RWPE2 (cell line): ENCODE measurements around the gene IGFN1.

Experiments
- ATAC-seq: fragments of 200-7000 bp; cut with Tn5 transposase; 3 replicates; pipeline ENCODE4 v1.9.1; 2021; ENCODE audit warnings: low read depth
- DNase-seq: peaks from one replicate; pipeline ENCODE4 v3.0.0-alpha.2; 2020; ENCODE audit warnings: low spot score
- H3K27ac ChIP-seq: fragments of 450-650 bp; 2 replicates; pipeline ENCODE4 v1.5.1; 2017; ENCODE audit warnings: mild to moderate bottlenecking; ENCODE audit not compliant: poor library complexity, severe bottlenecking
- H3K27me3 ChIP-seq: fragments of 250-450 bp; sonication (Bioruptor Pico); 2 replicates; pipeline ENCODE4 v1.5.1; 2021; ENCODE audit warnings: mild to moderate bottlenecking, moderate library complexity; ENCODE audit not compliant: insufficient read depth, poor library complexity, severe bottlenecking
- H3K36me3 ChIP-seq: fragments of 250-450 bp; sonication (Bioruptor Pico); 2 replicates; pipeline ENCODE4 v1.5.1; 2020; ENCODE audit warnings: low read depth, mild to moderate bottlenecking, moderate library complexity
- H3K4me1 ChIP-seq: fragments of 250-450 bp; sonication (Bioruptor Pico); 2 replicates; pipeline ENCODE4 v1.5.1; 2021; ENCODE audit warnings: mild to moderate bottlenecking, moderate library complexity; ENCODE audit not compliant: insufficient read depth, poor library complexity, severe bottlenecking
- H3K4me3 ChIP-seq: fragments of 250-450 bp; sonication (Bioruptor Pico); 2 replicates; pipeline ENCODE4 v1.5.1; 2021; ENCODE audit warnings: mild to moderate bottlenecking, moderate library complexity; ENCODE audit not compliant: severe bottlenecking
- H3K9me3 ChIP-seq: fragments of 250-450 bp; sonication (Bioruptor Pico); 2 replicates; pipeline ENCODE4 v1.5.1; 2021; ENCODE audit warnings: mild to moderate bottlenecking, moderate library complexity; ENCODE audit not compliant: severe bottlenecking
- CTCF ChIP-seq: fragments of 450-650 bp; IDR thresholded peaks from one replicate; pipeline ENCODE4 v1.5.1; 2017; ENCODE audit warnings: mild to moderate bottlenecking, moderate library complexity; ENCODE audit not compliant: poor library complexity, severe bottlenecking

IGFN1 gene

GRCh38 chr1:201250326-201251011 is 59.8 kb downstream of the IGFN1 start:
- H3K9me3 ChIP-seq, result no peaks in the 10 kb centered on the region
- TF ChIP-seq CTCF, result no peak
- H3K4me1 ChIP-seq, result no peaks in the 10 kb centered on the region
- DNase-seq, result peak; percentile 38
- no peak for ATAC-seq
- H3K27me3 ChIP-seq, result no peaks in the 10 kb centered on the region
- H3K27ac ChIP-seq, result no peak overlapping the region
- no peaks in the 10 kb centered on the region for H3K36me3 ChIP-seq
- no peak overlapping the region for H3K4me3 ChIP-seq

- Histone ChIP-seq H3K27ac (no peak overlapping the region), H3K4me1 (no peaks in the 10 kb centered on the region), H3K4me3 (no peak overlapping the region), H3K27me3 (no peaks in the 10 kb centered on the region), H3K9me3 (no peaks in the 10 kb centered on the region), H3K36me3 (no peaks in the 10 kb centered on the region)
- ATAC-seq (no peak), DNase-seq (no peak)
- TF ChIP-seq CTCF, result no peak
Observed at GRCh38 chr1:201251411-201251810, 60.8 kb downstream of the IGFN1 start.

- no peaks in the 10 kb centered on the region for H3K36me3 ChIP-seq
- no peak overlapping the region for H3K4me3 ChIP-seq
- no peak for ATAC-seq
- H3K9me3 ChIP-seq, result no peaks in the 10 kb centered on the region
- no peaks in the 10 kb centered on the region for H3K27me3 ChIP-seq
- no peaks in the 10 kb centered on the region for H3K4me1 ChIP-seq
- peak; percentile 29 for DNase-seq
- H3K27ac ChIP-seq, result no peak overlapping the region
- TF ChIP-seq CTCF, result no peak
Observed at GRCh38 chr1:201251851-201252430, 61.3 kb downstream of the IGFN1 start.

GRCh38 chr1:201252944-201253371 is 62.3 kb downstream of the IGFN1 start:
- DNase-seq, result peak; percentile 43
- no peak for ATAC-seq
- Histone ChIP-seq H3K27me3 (no peaks in the 10 kb centered on the region), H3K4me3 (no peak overlapping the region), H3K4me1 (no peaks in the 10 kb centered on the region), H3K9me3 (no peaks in the 10 kb centered on the region), H3K36me3 (no peaks in the 10 kb centered on the region), H3K27ac (no peak overlapping the region)
- TF ChIP-seq CTCF, result no peak

GRCh38 chr1:201253411-201253810 is 62.8 kb downstream of the IGFN1 start:
- Histone ChIP-seq H3K27ac (no peak overlapping the region), H3K27me3 (no peaks in the 10 kb centered on the region), H3K4me3 (no peak overlapping the region), H3K9me3 (no peaks in the 10 kb centered on the region), H3K4me1 (no peaks in the 10 kb centered on the region), H3K36me3 (no peaks in the 10 kb centered on the region)
- TF ChIP-seq CTCF, result no peak
- DNase-seq (peak; percentile 29), ATAC-seq (no peak)
